ENCODE measurements around the gene ANK3.
A peak's percentile ranks its signal among the peaks of the same experiment; 100 is the strongest.

DNA sequence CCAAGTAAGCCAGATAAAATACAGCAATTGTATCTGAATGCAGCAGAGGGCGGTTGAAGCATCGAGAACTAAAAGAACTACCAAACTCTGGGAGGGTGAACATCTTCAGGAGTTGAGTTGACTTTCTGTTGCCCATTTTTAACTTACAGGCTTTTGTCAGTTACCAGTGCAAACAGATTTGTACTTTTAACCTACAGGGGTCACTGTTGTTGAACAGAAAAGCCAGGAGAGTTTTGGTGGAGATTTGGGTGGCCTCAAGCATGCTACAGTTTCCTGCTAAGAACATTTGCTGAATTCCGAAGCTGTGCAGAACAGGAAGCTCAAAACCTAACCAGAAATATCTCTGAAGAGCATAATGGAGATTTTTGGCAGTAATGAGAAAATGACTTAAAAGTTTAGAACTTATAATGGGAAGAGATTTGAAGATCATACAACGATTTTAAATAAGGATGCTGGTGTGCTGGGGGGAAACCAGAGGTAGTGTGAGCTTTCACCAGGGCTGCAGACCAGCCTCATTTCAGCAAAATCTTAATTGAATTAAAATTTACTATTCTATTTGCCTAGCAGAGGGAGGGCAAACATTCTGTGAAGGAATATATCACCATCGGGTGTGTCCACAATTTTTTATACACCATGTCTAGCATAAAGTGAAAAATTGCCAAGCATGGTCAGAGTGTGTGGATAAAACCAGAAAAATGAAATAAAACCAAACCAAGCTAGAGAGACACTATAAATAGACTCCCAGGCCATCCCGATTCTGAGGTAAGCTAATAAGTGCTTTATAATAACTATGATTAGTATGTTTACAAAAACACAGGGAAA is 274.7 kb downstream of the ANK3 start:
- TF ChIP-seq, protein P1, sequence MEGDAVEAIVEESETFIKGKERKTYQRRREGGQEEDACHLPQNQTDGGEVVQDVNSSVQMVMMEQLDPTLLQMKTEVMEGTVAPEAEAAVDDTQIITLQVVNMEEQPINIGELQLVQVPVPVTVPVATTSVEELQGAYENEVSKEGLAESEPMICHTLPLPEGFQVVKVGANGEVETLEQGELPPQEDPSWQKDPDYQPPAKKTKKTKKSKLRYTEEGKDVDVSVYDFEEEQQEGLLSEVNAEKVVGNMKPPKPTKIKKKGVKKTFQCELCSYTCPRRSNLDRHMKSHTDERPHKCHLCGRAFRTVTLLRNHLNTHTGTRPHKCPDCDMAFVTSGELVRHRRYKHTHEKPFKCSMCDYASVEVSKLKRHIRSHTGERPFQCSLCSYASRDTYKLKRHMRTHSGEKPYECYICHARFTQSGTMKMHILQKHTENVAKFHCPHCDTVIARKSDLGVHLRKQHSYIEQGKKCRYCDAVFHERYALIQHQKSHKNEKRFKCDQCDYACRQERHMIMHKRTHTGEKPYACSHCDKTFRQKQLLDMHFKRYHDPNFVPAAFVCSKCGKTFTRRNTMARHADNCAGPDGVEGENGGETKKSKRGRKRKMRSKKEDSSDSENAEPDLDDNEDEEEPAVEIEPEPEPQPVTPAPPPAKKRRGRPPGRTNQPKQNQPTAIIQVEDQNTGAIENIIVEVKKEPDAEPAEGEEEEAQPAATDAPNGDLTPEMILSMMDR (IDR thresholded peaks at IDR 0.05) = peak; percentile 50 to 71 (median 61)
- TF ChIP-seq POLR2A (IDR thresholded peaks at IDR 0.05) = no peak
